WERI-Rb-1 (cell line): Measurements from ENCODE around the gene PTPN1.

Experiments used
- DNase-seq: peaks from one replicate; pipeline ENCODE4 v3.0.0-alpha.2; 2020
- H3K27ac ChIP-seq: fragments of 250-450 bp; sonication (Bioruptor Pico); 2 replicates; pipeline ENCODE4 v1.5.1; 2020; ENCODE audit warnings: mild to moderate bottlenecking, moderate library complexity
- H3K27me3 ChIP-seq: fragments of 250-450 bp; sonication (Bioruptor Pico); 2 replicates; pipeline ENCODE4 v1.5.1; 2021; ENCODE audit warnings: mild to moderate bottlenecking, low read depth, moderate library complexity; ENCODE audit not compliant: insufficient read depth, severe bottlenecking
- H3K36me3 ChIP-seq: fragments of 250-450 bp; sonication (Bioruptor Pico); 2 replicates; pipeline ENCODE4 v1.5.1; 2020; ENCODE audit warnings: mild to moderate bottlenecking, moderate library complexity
- H3K4me3 ChIP-seq: 2 replicates; pipeline ENCODE4 v1.5.1; 2011; ENCODE audit warnings: low read depth, mild to moderate bottlenecking, control low read depth, low read length
- H3K9me3 ChIP-seq: fragments of 250-450 bp; sonication (Bioruptor Pico); 2 replicates; pipeline ENCODE4 v1.5.1; 2021; ENCODE audit warnings: mild to moderate bottlenecking, moderate library complexity; ENCODE audit not compliant: severe bottlenecking
- CTCF ChIP-seq: IDR thresholded peaks from 2 replicates; pipeline ENCODE4 v1.5.1; 2011; ENCODE audit warnings: low read depth, mild to moderate bottlenecking, control low read depth, inconsistent platforms, low read length

PTPN1 gene

DNA sequence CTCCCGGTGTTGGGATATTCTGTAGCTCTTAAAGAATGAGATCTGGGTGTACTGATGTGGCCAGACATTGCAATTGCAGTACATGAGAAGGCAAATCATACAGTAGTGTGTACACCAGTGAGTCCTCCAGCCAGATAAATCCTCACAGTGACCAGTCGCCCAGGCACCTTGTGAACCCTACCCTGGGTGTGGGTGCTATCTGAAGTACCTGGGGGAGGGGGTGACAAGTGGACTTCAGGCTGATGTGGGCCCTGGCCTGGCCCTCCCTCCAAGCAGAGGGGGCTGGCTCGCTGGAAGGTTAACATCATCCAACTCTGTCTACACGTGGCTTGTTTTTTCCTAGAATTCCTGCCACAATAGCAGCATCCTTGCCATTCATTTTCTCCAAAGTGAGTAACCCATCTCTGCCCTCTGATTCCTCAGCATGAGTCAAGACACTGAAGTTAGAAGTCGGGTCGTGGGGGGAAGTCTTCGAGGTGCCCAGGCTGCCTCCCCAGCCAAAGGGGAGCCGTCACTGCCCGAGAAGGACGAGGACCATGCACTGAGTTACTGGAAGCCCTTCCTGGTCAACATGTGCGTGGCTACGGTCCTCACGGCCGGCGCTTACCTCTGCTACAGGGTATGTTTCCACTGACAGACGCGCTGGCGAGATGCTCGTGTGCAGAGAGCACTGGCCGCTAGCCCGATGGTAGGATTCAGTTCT lies 70.8 kb downstream of the PTPN1 start:
- Histone ChIP-seq H3K27ac (no peak overlapping the region), H3K9me3 (no peaks in the 10 kb centered on the region), H3K27me3 (no peaks in the 10 kb centered on the region), H3K4me3 (no peak overlapping the region), H3K36me3 (peaks cover 64% of the 10 kb centered on the region)
- no peak for DNase-seq
- no peak for TF ChIP-seq CTCF

GRCh38 chr20:50582092-50582491 lies 71.9 kb downstream of the PTPN1 start:
- DNase-seq: no peak
- Histone ChIP-seq H3K9me3 (no peaks in the 10 kb centered on the region), H3K4me3 (no peak overlapping the region), H3K36me3 (peaks cover 56% of the 10 kb centered on the region), H3K27ac (no peak overlapping the region), H3K27me3 (no peaks in the 10 kb centered on the region)
- TF ChIP-seq CTCF: no peak

GRCh38 chr20:50582591-50583234 lies 72.5 kb downstream of the PTPN1 start:
- H3K4me3 ChIP-seq: no peak overlapping the region
- H3K27me3 ChIP-seq: no peaks in the 10 kb centered on the region
- no peak for DNase-seq
- H3K36me3 ChIP-seq: peaks cover 50% of the 10 kb centered on the region
- no peak for TF ChIP-seq CTCF
- H3K9me3 ChIP-seq: no peaks in the 10 kb centered on the region
- no peak overlapping the region for H3K27ac ChIP-seq

GRCh38 chr20:50583442-50584150 lies 73.4 kb downstream of the PTPN1 start:
- no peak for DNase-seq
- no peaks in the 10 kb centered on the region for H3K27me3 ChIP-seq
- H3K27ac ChIP-seq: no peak overlapping the region
- no peaks in the 10 kb centered on the region for H3K9me3 ChIP-seq
- H3K36me3 ChIP-seq: peaks cover 43% of the 10 kb centered on the region
- no peak overlapping the region for H3K4me3 ChIP-seq
- TF ChIP-seq CTCF: no peak

- Histone ChIP-seq H3K4me3 (no peak overlapping the region), H3K36me3 (peaks cover 32% of the 10 kb centered on the region), H3K9me3 (no peaks in the 10 kb centered on the region), H3K27me3 (no peaks in the 10 kb centered on the region), H3K27ac (no peak overlapping the region)
- DNase-seq: no peak
- no peak for TF ChIP-seq CTCF
These were observed 74.5 kb downstream of the PTPN1 start for GRCh38 chr20:50584687-50585086.
